ENCODE data around the gene LSAMP. TPM values are rescaled to one million over a fixed set of nuclear protein-coding genes. Genes with fewer than 3 reads are reported as not detected.

Gene LSAMP
- total RNA-seq, 6 experiments from 2014 or later = under 0.01 to 0.22 (median 0.12) TPM; not detected in 1

DNA sequence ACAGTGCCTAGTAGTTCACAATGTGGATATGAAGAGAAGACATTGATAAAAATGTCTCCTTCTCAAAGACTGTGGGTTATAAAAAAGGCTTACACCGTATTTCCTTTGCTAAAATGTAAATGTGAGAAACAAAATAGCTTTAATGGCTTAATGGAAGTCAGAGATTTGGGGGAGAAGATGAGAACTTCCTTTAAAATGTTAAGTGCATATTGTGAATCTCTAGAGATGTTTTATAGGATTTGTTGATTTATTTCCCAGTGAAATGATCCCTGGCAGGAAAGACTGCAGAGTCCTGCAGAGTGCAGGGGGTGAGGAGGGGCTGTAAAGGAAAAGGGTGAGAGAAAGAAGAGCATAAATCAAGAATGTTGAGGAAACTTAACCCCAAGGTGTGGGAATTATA, 516.9 kb downstream of the LSAMP start:
- WGBS (ENCODE audit: insufficient coverage, low coverage, low lambda C conversion rate, missing lambda C conversion rate) = 26% methylated on average over 1 of the region's 1 CpG
- H3K36me3 ChIP-seq = no peaks in the 10 kb centered on the region
- no peaks in the 10 kb centered on the region for H3K9me3 ChIP-seq
- H3K4me3 ChIP-seq = no peak overlapping the region
- TF ChIP-seq, protein P1, sequence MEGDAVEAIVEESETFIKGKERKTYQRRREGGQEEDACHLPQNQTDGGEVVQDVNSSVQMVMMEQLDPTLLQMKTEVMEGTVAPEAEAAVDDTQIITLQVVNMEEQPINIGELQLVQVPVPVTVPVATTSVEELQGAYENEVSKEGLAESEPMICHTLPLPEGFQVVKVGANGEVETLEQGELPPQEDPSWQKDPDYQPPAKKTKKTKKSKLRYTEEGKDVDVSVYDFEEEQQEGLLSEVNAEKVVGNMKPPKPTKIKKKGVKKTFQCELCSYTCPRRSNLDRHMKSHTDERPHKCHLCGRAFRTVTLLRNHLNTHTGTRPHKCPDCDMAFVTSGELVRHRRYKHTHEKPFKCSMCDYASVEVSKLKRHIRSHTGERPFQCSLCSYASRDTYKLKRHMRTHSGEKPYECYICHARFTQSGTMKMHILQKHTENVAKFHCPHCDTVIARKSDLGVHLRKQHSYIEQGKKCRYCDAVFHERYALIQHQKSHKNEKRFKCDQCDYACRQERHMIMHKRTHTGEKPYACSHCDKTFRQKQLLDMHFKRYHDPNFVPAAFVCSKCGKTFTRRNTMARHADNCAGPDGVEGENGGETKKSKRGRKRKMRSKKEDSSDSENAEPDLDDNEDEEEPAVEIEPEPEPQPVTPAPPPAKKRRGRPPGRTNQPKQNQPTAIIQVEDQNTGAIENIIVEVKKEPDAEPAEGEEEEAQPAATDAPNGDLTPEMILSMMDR (IDR thresholded peaks at IDR 0.05) = no peak
- no peak for TF ChIP-seq POLR2A (IDR thresholded peaks at IDR 0.05)
- ATAC-seq = no peak
- H3K4me1 ChIP-seq = no peaks in the 10 kb centered on the region
- H3K27ac ChIP-seq = no peak overlapping the region
- intact Hi-C loops (cut with DNase I) = no loop called here
- no peaks in the 10 kb centered on the region for H3K27me3 ChIP-seq
- no peak for DNase-seq

DNA sequence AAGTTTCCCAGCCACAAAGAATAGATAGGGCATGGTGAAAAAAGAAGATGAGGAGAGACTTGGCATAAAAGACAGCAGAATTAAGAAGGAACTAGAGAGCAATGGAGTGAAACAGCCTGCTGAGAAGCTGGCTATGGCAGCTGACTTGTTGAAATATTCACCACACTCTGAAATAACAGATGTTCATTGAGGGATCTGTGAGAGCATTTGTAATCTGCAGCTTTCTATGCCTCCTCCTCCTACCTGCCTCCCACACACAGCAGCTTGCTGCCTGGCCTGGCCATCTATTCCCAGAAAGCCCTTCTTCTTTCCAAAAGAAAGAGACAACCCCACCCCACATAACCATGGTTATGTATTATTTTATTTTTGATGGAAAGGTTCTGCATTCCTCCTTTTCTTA, 518.1 kb downstream of the LSAMP start:
- TF ChIP-seq, protein P1 (IDR thresholded peaks at IDR 0.05) = no peak
- no peak for TF ChIP-seq POLR2A (IDR thresholded peaks at IDR 0.05)
- intact Hi-C loops (cut with DNase I) = no loop called here
- no peak overlapping the region for H3K27ac ChIP-seq
- H3K36me3 ChIP-seq = no peaks in the 10 kb centered on the region
- DNase-seq = no peak
- no peaks in the 10 kb centered on the region for H3K9me3 ChIP-seq
- ATAC-seq = no peak
- no peaks in the 10 kb centered on the region for H3K4me1 ChIP-seq
- H3K27me3 ChIP-seq = no peaks in the 10 kb centered on the region
- no peak overlapping the region for H3K4me3 ChIP-seq

DNA sequence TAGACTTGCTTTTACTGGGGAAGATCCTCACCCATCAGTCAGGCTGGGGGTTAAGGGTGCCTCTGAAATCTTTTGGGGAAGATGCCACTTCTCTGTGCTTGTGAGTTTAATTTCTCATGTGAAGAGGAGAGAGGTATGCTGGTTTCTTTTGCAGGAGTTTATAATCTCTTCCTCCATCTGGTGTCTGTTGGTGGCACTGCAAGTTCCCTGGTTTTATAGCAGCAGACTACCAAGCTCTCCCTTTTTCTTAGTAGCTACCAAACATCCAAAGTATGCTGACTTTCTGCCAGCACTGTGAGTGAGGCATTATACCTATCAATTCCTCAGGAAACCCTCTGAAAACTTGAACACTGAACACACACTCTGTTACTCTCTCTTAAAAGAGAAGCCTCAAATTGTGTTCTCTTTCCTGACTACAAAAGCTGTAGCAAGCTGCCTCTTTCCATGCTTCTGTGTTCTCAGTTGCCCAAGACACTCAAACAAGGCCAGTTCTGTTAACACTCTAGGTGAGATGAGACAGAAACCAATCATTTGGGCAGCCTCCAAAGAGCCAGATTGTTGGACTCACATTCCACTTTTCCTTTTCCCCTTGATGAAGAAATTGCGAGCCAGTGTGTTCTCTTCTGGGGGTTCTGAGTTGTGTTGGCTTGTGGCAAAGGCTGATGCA, 522.5 kb downstream of the LSAMP start:
- WGBS (ENCODE audit: insufficient coverage, low coverage, low lambda C conversion rate, missing lambda C conversion rate) = 86% methylated on average over 1 of the region's 1 CpG
- Histone ChIP-seq H3K4me3 (no peak overlapping the region), H3K4me1 (no peaks in the 10 kb centered on the region), H3K27me3 (no peaks in the 10 kb centered on the region), H3K27ac (no peak overlapping the region), H3K9me3 (no peaks in the 10 kb centered on the region), H3K36me3 (no peaks in the 10 kb centered on the region)
- DNase-seq (no peak), ATAC-seq (peak in 1 of 4 donors; percentile 33)
- TF ChIP-seq, protein P1 (IDR thresholded peaks at IDR 0.05) = peak in 2 of 4 donors; percentile 6 to 30
- TF ChIP-seq POLR2A (IDR thresholded peaks at IDR 0.05) = no peak
- intact Hi-C loops (cut with DNase I) = no loop called here

DNA sequence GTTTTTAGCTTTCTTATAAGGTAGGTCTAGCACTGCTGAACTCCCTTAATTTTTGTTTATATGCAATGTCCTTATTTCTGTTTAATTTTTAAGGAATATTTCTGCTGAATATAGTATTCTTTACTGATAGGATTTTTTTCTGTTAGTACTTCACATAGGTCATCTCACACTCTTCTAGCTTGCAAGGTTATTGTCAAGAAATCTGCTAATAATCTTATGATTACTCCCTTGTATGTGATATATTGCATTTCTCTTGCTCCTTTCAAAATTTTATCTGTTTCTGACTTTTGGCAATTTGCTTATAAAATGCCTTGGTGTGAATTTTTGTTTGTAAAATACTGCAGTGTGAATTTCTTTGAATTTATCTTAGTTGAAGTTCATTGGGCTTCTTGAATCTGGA, 523.6 kb downstream of the LSAMP start:
- Histone ChIP-seq H3K27ac (no peak overlapping the region), H3K27me3 (no peaks in the 10 kb centered on the region), H3K36me3 (no peaks in the 10 kb centered on the region), H3K9me3 (no peaks in the 10 kb centered on the region), H3K4me3 (no peak overlapping the region), H3K4me1 (no peaks in the 10 kb centered on the region)
- intact Hi-C loops (cut with DNase I) = no loop called here
- TF ChIP-seq, protein P1 (IDR thresholded peaks at IDR 0.05) = no peak
- no peak for TF ChIP-seq POLR2A (IDR thresholded peaks at IDR 0.05)
- ATAC-seq (no peak), DNase-seq (no peak)

DNA sequence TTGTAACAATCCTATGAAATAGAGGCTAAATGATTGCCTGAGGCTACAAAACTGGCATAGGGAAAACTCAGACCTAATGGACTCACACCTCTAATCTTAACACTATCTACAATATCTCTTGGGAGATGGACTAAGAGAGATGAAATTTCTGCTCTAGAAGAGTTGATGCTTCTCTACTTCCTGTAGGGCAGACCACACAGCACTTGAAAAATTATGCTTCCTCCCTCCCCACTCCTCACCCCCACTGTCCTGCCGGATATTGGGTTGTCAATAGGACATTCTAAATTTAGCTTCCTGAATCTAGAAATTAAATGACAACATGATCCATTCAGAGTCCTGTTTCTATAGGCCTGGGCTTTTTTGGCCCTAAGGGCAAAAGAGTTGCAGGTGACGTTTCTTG, 526.4 kb downstream of the LSAMP start:
- 44% methylated on average over 2 of the region's 2 CpGs for WGBS (ENCODE audit: insufficient coverage, low coverage, low lambda C conversion rate, missing lambda C conversion rate)
- H3K27me3 ChIP-seq = no peaks in the 10 kb centered on the region
- DNase-seq (no peak), ATAC-seq (no peak)
- no peak for TF ChIP-seq POLR2A (IDR thresholded peaks at IDR 0.05)
- TF ChIP-seq, protein P1 (IDR thresholded peaks at IDR 0.05) = no peak
- H3K9me3 ChIP-seq = no peaks in the 10 kb centered on the region
- intact Hi-C loops (cut with DNase I) = no loop called here
- no peaks in the 10 kb centered on the region for H3K4me1 ChIP-seq
- H3K27ac ChIP-seq = no peak overlapping the region
- no peaks in the 10 kb centered on the region for H3K36me3 ChIP-seq
- no peak overlapping the region for H3K4me3 ChIP-seq
